ENCODE data around the gene CSF2. TPM values are rescaled to one million over a fixed set of nuclear protein-coding genes. Genes with fewer than 3 reads are reported as not detected.
"Not testable (repeated sequence)": the region's sequence is repeated elsewhere in the genome, so short reads cannot be mapped to it uniquely, and the experiment has no call there.

CSF2 gene
- total RNA-seq, 1 donor from 2014 or later, result not detected

- DNase-seq, result no peak
Observed at GRCh38 chr5:132090107-132090506, 16.5 kb downstream of the CSF2 start.

- peak; percentile 77 for DNase-seq
Observed at GRCh38 chr5:132093271-132093670, 19.7 kb downstream of the CSF2 start.

- no peak for DNase-seq
Observed at GRCh38 chr5:132094393-132095076, 20.9 kb downstream of the CSF2 start.

DNA sequence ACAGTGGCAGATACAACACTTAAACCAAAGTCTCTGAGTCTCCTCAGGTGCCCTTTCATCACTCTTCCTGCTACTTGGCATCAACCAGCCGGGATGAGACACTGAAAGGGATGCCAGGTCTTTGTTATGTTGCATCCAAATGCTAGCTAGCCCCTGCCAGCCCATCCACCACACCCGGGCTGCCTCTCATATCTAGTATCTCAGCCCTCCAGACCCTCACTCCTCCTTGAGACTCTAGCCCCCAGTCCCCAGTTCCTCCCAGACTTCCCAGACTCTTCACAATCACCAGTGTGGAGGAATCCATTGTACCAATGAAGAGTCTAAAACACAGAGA, 21.5 kb downstream of the CSF2 start:
- DNase-seq, result no peak

GRCh38 chr5:132095424-132095972, 21.9 kb downstream of the CSF2 start:
- DNase-seq, result no peak

DNA sequence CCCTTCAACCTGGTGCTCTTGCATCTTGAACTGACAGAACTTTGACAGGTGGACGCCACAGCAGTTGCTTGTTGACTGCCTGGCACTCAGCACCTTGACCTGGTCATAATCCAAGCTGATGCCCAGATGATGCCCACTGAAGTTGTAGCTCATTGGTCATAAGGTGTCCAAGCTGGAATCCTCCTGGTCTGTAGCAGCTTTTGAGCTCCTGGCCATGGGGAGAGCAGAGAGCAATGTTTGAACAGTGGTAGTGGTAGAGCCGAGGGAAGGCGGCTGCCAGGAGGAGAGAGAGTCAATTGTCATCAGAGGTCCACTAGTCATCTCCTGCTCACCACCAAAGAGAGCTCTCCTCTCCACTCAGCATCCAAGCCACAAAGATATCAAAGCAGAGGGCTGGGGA, 23.3 kb downstream of the CSF2 start:
- DNase-seq, result no peak

GRCh38 chr5:132098151-132098594, 24.6 kb downstream of the CSF2 start:
- no peak for DNase-seq

DNA sequence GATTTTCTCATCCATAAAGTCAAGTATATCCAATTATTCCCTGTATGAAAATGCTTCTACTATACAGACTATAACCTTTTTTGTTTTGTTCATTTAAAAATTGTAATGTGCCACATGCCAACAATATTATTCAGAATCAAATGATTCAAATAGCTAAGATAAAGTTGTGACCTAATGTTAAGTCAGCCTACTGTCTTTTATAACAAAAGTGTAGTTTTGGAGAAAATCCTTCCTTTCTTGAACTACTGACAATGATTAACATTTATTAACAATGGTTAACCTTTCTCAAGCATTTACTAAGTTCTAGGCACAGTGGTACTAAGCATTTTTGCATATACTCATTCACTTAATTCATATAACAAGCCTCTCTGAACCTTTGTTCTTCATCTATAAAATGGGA, 25.0 kb downstream of the CSF2 start:
- DNase-seq, result no peak

- DNase-seq, result no peak
Observed at GRCh38 chr5:132099076-132099748, 25.6 kb downstream of the CSF2 start.

DNA sequence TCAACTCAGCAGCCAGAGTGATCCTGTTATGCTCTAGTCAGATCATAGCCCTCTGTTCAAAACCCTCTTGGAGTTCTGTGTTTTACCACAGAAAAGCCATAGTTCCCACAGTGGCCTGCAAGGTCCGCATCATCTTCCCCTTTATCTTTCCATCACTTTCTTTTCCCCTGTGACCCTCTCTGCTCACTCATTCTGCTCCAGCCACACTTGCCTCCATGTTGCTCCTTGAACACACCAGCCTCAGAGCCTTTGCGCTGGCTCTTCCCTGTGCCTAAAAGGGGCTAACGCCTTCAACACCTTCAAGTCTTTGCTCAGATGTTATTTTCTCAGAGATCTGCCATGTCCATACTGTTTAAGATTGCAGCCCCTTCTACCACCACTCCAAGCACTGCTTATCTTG, 26.3 kb downstream of the CSF2 start:
- no peak for DNase-seq

GRCh38 chr5:132100672-132101261, 27.2 kb downstream of the CSF2 start:
- no peak for DNase-seq

DNA sequence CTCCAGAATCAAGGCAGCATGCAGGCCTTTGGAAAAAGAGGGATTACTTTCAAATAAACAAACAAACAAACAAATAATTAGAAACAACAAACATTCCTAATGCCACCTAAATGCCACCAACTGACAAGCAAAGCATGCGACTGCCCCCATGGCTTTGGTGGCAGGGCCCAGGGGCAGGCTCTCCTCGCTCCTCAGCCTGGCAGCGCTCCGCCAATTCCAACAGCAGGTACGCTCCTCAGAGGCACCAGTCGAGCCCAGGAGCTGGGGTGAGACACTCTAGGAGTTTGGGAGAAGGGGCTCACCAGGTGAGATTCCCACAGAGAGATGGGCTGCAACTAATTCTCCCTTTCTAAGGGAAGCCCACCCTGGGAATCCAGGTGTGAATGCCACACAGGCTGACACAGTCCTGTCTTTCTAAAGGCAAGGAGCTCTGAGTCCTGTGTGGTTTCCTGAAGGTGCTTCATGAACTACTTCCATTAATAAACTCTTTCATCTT, 27.8 kb downstream of the CSF2 start:
- DNase-seq, result no peak

DNA sequence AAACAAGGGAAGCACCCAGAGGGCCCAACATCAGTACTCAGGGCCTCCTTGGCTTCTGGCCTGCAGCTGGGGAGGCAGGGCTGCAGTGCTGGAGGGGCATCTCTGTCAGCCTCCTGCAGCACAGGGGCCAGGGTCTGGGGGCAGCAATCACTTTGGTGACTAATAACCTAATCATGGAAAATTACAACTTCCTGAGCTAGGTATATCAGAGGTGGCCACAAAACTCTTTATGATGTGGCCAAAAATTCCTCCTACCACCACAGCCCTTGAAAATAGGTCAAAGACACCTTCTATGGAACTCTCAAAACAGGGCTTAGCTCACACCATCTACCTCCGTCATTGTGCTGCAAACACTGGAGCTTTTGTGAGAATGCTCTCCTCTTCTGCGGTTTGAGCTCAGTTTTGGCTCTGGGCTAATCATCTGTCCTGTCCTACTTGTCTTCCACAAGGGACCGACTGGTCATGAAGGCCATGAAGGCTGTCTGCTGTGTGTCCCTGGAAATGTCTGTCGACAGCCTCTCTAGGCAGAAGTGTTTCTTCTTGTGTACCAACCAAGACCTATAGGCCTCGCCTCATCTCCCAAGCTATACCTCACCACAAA, 28.6 kb downstream of the CSF2 start:
- no peak for DNase-seq

DNA sequence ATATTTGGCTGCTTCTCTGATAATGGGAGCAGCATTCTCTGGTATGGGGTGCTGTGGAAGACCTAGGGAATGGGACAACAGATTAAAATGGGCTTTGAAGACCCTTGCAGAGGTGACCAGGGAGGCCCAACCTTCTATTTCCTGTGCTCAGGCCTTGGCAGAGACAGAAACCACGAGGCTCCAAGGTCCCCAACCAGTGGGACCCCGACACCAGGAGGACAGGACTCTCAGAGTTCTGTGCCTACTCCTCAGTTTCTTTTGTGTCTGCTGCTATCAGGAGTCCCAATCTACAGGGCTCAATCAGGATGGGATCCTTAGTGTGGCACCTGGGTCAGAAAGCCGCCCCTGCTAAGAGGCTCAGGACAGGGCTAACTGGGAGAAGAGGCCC, 29.3 kb downstream of the CSF2 start:
- no peak for DNase-seq

DNA sequence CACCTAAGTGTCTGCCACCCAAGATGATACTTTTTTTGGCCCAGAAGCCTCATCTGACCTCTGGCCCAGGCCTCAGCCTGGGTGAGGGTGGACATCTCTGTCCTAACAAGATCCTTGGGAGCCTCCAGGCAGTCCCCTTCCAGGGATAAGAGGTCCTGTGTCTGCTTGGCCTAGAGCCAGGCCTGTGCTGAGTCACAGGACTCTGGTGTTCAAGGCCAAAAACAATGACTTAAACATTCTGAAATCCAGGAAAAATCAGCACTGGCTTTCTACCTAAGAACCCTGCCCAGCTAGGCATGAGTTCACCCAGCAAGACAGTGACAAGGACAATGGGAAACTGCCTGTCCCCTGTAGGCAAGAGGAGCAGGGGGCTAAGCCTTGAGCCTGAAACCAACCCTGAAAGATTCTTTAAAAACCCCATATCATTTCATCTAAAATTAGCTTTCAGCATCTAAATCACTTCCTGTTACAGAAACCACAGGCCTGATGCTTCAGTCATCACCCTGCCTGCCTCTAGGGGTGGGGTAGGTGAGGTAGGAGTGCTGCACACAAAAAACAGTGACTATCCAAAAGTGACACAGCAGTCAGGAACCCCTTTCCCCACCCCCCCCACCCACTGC, 29.9 kb downstream of the CSF2 start:
- DNase-seq, result peak; percentile 60

DNA sequence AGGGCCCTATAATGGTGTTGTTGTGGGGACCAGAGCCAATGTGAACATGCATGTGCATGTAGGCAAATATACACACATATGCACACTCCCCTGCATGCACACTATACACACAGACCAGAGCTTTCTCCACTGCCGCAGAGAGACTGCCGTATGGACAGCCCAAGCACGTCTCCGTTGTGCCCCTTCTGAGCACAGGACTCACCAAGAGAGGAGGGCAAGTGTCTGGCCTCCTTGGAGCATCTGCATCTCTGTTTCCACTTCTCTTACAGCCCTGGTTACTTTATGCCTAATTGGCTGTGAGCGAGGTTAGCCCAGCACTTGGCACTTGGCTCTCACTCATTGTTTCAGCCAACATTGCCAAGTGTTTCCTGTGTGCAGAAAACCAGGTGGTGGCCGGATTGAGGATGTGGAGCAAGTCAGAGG, 30.4 kb downstream of the CSF2 start:
- DNase-seq, result no peak

- no peak for DNase-seq
Observed at GRCh38 chr5:132104556-132104955, 31.0 kb downstream of the CSF2 start.

- no peak for DNase-seq
Observed at GRCh38 chr5:132105688-132106087, 32.1 kb downstream of the CSF2 start.

- DNase-seq, result not testable (repeated sequence)
Observed at GRCh38 chr5:132108495-132108894, 34.9 kb downstream of the CSF2 start.

GRCh38 chr5:132108957-132109356, 35.4 kb downstream of the CSF2 start:
- DNase-seq, result not testable (repeated sequence)

DNA sequence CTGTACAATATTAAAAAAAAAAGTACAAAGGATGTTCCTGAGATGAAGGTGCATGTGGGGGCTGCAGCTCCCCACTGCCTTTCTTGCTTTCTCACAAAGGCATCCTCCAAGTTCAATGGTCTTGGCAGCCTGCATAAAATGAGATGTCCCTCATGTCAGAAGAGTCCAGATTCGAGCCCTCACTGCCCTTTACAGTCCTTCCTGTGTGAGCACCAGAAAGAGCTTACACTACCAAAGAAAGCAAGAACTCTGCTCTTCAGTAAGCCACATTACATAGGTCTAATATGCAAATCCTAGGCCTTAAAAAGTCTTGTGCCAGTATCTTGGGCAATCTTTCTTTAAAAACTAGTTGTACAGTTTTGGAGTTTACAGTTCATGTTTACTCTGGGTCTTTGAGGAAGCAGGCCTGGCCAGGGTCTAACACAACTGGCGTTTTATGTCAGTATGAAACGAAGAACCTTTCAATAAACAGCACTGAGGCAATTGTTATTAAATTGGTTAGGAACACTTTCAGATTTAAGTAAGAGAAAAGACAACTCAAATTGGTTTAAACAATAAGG, 36.0 kb downstream of the CSF2 start:
- no peak for DNase-seq

DNA sequence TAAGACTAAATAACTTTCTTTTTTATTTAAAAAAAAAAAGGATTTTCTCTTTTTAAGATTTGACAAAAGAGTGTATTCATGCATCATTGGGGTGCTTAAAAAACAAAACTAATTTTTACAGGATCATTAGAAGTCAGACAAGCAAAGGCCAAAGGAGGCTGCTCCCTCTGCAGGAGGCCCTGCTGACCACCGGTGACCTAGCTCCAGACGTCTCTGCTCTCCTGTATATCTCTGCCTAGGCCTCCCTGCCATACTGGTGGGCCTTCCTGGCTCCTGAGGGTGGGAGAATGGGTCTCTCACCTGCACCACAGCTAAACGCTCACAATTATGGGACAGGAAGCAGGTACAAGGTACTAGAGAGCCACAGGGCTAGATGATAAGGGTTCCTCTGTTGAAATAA, 36.6 kb downstream of the CSF2 start:
- DNase-seq, result no peak
